Measurements from ENCODE around the gene UBASH3A.

DNA sequence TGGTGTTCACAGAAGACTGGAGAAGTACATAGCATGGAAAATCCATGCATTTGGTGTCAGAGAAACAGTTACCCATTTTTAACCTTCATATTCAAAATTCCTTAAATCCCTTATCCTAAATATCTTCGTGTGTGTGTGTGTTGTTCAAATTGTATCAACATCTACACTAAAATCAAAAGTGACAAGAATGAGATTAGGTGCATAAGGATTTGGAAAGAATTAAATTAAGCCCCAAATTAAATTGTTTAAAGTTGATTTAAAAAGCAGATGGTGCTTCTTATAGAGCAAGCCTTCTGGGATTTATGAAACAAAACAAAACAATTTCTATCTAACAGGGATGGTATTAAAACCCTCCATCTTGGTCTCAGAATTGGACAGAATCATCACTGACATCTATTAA lies 87.6 kb downstream of the UBASH3A start:
- TF ChIP-seq, protein P1, sequence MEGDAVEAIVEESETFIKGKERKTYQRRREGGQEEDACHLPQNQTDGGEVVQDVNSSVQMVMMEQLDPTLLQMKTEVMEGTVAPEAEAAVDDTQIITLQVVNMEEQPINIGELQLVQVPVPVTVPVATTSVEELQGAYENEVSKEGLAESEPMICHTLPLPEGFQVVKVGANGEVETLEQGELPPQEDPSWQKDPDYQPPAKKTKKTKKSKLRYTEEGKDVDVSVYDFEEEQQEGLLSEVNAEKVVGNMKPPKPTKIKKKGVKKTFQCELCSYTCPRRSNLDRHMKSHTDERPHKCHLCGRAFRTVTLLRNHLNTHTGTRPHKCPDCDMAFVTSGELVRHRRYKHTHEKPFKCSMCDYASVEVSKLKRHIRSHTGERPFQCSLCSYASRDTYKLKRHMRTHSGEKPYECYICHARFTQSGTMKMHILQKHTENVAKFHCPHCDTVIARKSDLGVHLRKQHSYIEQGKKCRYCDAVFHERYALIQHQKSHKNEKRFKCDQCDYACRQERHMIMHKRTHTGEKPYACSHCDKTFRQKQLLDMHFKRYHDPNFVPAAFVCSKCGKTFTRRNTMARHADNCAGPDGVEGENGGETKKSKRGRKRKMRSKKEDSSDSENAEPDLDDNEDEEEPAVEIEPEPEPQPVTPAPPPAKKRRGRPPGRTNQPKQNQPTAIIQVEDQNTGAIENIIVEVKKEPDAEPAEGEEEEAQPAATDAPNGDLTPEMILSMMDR (IDR thresholded peaks at IDR 0.05) = no peak
- TF ChIP-seq POLR2A (IDR thresholded peaks at IDR 0.05) = no peak

Data from Peyer's patch (tissue), 4 donors.